GM19395 (cell line): ENCODE data around the gene SLC15A1.
"Not testable (repeated sequence)": the region's sequence is repeated elsewhere in the genome, so short reads cannot be mapped to it uniquely, and the experiment has no call there.

ENCODE experiments used
- ATAC-seq: cut with Tn5 transposase; IDR thresholded peaks from one replicate; pipeline ENCODE4 v1.9.1; 2021; ENCODE audit warnings: mild to moderate bottlenecking, moderate library complexity; ENCODE audit not compliant: unreplicated experiment

SLC15A1 gene

GRCh38 chr13:98664924-98665637 is 87.4 kb downstream of the SLC15A1 start:
- no peak for ATAC-seq

GRCh38 chr13:98664510-98664909 is 88.0 kb downstream of the SLC15A1 start:
- ATAC-seq = no peak

GRCh38 chr13:98664047-98664446 is 88.4 kb downstream of the SLC15A1 start:
- no peak for ATAC-seq

- no peak for ATAC-seq
Observed at GRCh38 chr13:98658131-98658530, 94.3 kb downstream of the SLC15A1 start.

GRCh38 chr13:98657506-98658085 is 94.9 kb downstream of the SLC15A1 start:
- ATAC-seq = no peak

GRCh38 chr13:98656223-98656622 is 96.2 kb downstream of the SLC15A1 start:
- ATAC-seq = no peak

GRCh38 chr13:98653463-98653985 is 98.9 kb downstream of the SLC15A1 start:
- ATAC-seq = peak; percentile 94

GRCh38 chr13:98652721-98653462 is 99.6 kb downstream of the SLC15A1 start:
- peak; percentile 44 for ATAC-seq

- ATAC-seq = no peak
Observed at GRCh38 chr13:98652276-98652675, 100.2 kb downstream of the SLC15A1 start.

- ATAC-seq = no peak
Observed at GRCh38 chr13:98651744-98652143, 100.7 kb downstream of the SLC15A1 start.

- ATAC-seq = no peak
Observed at GRCh38 chr13:98650396-98651107, 101.9 kb downstream of the SLC15A1 start.

- ATAC-seq = no peak
Observed at GRCh38 chr13:98649861-98650260, 102.6 kb downstream of the SLC15A1 start.

GRCh38 chr13:98648686-98649085 is 103.8 kb downstream of the SLC15A1 start:
- ATAC-seq = no peak

- no peak for ATAC-seq
Observed at GRCh38 chr13:98648141-98648540, 104.3 kb downstream of the SLC15A1 start.

- ATAC-seq = no peak
Observed at GRCh38 chr13:98647121-98647520, 105.4 kb downstream of the SLC15A1 start.

GRCh38 chr13:98643479-98643878 is 109.0 kb downstream of the SLC15A1 start:
- ATAC-seq = no peak

- no peak for ATAC-seq
Observed at GRCh38 chr13:98641075-98641474, 111.4 kb downstream of the SLC15A1 start.

- not testable (repeated sequence) for ATAC-seq
Observed at GRCh38 chr13:98639785-98640184, 112.7 kb downstream of the SLC15A1 start.

GRCh38 chr13:98638352-98638751 is 114.1 kb downstream of the SLC15A1 start:
- not testable (repeated sequence) for ATAC-seq
